ENCODE measurements around the gene FAM20C. TPM values are rescaled to one million over a fixed set of nuclear protein-coding genes. Genes with fewer than 3 reads are reported as not detected.

FAM20C gene
- total RNA-seq, 4 donors from 2014 or later = 17.3 to 20.7 (median 19.8) TPM

DNA sequence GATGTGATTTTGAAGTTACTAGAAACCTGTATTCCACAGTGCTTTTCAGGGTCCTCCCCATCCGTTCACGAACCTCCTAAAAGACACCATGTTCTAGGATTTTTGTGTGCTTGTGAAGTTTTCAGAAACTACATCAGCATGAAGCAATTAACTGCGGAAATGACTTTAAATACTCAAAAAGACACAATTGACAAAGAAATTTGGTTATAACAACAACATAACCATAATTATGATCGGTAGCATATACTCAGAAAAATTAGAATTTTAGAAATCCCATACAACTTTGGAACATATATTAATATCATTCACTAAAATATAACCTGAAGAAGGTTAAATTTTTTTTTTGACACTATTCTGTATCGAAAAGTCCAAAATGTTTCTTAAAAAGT is 43.8 kb upstream of the FAM20C start:
- WGBS, 2 donors = 74 to 76% methylated on average over 5 of the region's 5 CpGs
- intact Hi-C loops (cut with DNase I; ENCODE audit: low total_unique reads) = no loop called here
- TF ChIP-seq POLR2A (IDR thresholded peaks at IDR 0.05) = no peak
- TF ChIP-seq, protein P1, sequence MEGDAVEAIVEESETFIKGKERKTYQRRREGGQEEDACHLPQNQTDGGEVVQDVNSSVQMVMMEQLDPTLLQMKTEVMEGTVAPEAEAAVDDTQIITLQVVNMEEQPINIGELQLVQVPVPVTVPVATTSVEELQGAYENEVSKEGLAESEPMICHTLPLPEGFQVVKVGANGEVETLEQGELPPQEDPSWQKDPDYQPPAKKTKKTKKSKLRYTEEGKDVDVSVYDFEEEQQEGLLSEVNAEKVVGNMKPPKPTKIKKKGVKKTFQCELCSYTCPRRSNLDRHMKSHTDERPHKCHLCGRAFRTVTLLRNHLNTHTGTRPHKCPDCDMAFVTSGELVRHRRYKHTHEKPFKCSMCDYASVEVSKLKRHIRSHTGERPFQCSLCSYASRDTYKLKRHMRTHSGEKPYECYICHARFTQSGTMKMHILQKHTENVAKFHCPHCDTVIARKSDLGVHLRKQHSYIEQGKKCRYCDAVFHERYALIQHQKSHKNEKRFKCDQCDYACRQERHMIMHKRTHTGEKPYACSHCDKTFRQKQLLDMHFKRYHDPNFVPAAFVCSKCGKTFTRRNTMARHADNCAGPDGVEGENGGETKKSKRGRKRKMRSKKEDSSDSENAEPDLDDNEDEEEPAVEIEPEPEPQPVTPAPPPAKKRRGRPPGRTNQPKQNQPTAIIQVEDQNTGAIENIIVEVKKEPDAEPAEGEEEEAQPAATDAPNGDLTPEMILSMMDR (IDR thresholded peaks at IDR 0.05) = no peak
- H3K4me3 ChIP-seq (ENCODE audit: low read depth, poor library complexity, severe bottlenecking) = no peak overlapping the region
- DNase-seq (ENCODE audit: low spot score in 2 of 2) = no peak

DNA sequence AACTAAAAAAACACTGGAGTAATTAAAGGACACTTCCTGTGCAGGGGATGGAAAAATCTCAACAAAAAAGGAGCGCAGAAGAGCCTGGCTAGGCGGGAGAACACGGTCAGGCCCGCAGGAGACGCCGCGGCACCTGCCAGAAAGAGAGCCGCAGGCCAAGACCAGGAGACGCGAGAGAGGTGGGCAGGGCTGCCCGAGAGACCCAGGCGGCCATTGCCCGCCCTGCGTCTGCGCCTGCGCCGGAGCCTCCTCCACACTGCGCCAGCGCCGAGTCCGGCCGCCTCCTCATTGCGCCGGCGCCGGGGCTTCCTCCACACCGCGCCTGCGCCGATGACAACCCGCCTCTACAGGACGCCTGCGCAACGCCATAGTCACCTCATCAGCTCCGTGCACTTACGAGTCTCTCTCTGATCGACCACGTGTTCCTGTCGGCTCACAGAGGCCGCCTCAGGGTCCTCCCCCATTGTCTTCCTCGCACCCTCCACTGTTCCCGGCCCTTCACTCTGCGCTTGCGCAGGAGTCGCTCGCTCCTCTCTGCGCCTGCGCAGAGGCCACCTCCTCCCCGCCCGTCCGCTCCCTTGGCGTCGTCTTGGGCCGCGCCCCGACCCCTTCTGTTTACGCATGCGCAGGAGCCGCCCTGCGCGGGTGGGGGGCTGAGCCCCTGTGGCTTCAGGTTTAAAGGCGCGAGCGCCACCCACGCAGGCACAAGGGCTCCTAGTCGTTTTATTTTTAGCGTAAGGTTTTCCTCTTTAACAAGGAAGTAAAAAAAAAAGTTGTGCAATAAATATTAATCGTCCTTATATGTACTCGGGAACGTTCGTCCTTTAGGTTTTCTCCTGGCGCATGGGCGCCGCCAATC is 43.2 kb upstream of the FAM20C start:
- TF ChIP-seq, protein P1 (IDR thresholded peaks at IDR 0.05) = no peak
- TF ChIP-seq POLR2A (IDR thresholded peaks at IDR 0.05) = peak in 1 of 2 donors; percentile 9
- WGBS, 2 donors = 0 to 1% methylated on average over 50 to 67 of the region's 74 CpGs
- DNase-seq (ENCODE audit: low spot score in 2 of 2) = peak; percentile 98 to 99
- intact Hi-C loops (cut with DNase I; ENCODE audit: low total_unique reads) = no loop called here
- peak overlapping the region; percentile 23 for H3K4me3 ChIP-seq (ENCODE audit: low read depth, poor library complexity, severe bottlenecking)

DNA sequence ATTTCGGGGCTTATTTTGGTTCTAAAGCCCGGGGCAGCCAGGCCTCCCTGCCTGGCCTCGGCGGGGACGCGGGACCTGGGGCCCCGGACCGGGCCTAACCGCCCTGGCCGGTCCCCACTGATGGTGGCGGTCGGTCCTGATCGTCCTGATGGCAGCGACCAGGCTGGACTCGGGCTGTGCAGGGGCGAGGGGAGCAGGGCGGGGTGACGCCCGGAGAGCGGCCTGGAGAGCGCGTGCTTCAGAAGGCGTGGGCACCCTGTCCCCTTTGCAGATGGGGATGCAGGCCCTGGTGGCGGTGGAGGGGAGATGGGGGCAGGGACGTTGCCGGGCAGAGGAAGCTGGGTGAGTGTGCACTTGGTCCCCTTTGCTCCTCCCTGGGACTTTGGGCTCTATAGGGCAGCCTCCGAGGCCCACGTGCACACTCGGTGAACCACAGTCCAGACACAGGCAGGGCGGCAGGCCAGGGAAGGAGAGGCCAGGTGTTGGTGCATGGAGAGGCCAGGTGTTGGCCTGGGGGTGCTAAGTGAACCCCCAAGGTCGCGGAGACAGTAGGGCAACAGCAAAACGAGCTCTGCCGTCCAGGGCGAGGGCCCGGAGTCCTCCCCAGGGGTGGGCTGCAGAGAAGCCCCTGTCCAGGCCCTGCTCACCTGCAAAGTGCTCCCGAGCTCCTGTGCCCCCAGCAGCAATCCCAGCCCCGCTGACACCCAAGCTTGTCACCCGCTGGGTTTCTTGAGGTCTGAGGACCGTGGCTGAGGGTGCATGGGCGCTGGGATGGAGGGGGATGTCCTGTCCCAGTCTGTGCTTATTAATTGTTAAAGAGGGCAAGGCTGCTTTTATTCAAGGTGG is 42.4 kb upstream of the FAM20C start:
- H3K4me3 ChIP-seq (ENCODE audit: low read depth, poor library complexity, severe bottlenecking) = peak overlapping the region; percentile 23
- peak; percentile 37 to 92 for DNase-seq (ENCODE audit: low spot score in 2 of 2)
- TF ChIP-seq POLR2A (IDR thresholded peaks at IDR 0.05) = no peak
- TF ChIP-seq, protein P1 (IDR thresholded peaks at IDR 0.05) = no peak
- intact Hi-C loops (cut with DNase I; ENCODE audit: low total_unique reads) = loop anchor here (1.0 kb wide), 1 partner anchor 11 kb away; no protein-coding TSS in a partner anchor
- 44 to 46% methylated on average over 27 to 36 of the region's 41 CpGs for WGBS, 2 donors

DNA sequence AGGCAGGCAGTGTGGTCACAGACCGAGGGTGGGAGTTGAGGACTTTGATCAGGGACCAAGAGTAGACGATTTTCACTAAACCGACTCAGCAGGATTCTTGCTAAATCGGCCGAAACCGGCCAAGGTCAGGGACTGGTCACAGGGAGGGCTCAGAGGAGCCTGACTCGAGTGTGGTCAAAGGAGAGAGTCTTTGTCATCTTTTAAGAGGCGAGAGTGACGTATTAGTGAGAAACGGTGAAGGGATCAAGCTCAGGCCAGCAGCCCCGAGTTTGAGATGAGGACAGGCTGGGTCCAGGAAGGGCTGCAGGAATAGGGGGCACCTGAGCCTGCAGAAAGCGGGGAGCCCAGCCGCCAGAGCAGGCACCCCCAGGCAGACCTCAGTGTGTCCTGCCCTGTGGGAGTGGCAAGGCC is 41.6 kb upstream of the FAM20C start:
- H3K4me3 ChIP-seq (ENCODE audit: low read depth, poor library complexity, severe bottlenecking) = no peak overlapping the region
- intact Hi-C loops (cut with DNase I; ENCODE audit: low total_unique reads) = loop anchor here (1.0 kb wide), 1 partner anchor 10 kb away; no protein-coding TSS in a partner anchor
- no peak for TF ChIP-seq POLR2A (IDR thresholded peaks at IDR 0.05)
- TF ChIP-seq, protein P1 (IDR thresholded peaks at IDR 0.05) = no peak
- DNase-seq (ENCODE audit: low spot score in 2 of 2) = no peak
- WGBS, 2 donors = 80 to 85% methylated on average over 13 of the region's 13 CpGs

DNA sequence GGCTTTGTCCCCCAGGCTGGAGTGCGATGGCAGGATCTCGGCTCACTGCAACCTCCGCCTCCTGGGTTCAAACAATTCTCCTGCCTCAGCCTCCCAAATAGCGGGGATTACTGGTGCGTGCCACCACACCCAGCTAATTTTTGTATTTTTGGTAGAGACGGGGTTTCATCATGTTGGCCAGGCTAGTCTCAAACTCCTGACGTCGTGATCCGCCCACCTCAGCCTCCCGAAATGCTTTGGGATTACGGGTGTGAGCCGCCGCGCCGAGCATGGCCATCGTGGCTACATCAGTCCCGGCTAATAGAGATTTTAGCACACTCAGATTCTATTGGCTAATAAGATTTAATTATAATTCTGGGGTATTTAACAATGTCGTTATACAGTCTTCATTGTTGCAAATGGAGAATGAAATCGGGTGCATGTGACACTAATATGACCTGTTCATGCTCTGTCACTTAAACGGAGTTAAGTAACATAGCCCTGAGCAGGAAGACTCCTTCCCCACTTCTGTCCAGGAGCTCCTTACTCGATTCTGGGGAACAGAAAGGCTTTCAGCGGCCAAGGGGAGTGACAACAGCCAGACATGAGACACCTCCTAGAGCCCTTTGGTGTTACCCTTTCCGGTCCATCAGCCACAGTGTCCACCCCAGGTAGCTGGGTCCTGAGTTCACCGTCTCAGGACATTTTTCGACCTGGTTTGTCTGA is 40.9 kb upstream of the FAM20C start:
- 92 to 94% methylated on average over 25 of the region's 25 CpGs for WGBS, 2 donors
- no peak for DNase-seq (ENCODE audit: low spot score in 2 of 2)
- intact Hi-C loops (cut with DNase I; ENCODE audit: low total_unique reads) = no loop called here
- no peak overlapping the region for H3K4me3 ChIP-seq (ENCODE audit: low read depth, poor library complexity, severe bottlenecking)
- TF ChIP-seq POLR2A (IDR thresholded peaks at IDR 0.05) = no peak
- TF ChIP-seq, protein P1 (IDR thresholded peaks at IDR 0.05) = no peak
